ENCODE data around the gene RBM19. TPM values are rescaled to one million over a fixed set of nuclear protein-coding genes. Genes with fewer than 3 reads are reported as not detected.
A peak's percentile ranks its signal among the peaks of the same experiment; 100 is the strongest.

Gene RBM19
- total RNA-seq, 1 experiment from 2014 or later = 61.7 TPM

DNA sequence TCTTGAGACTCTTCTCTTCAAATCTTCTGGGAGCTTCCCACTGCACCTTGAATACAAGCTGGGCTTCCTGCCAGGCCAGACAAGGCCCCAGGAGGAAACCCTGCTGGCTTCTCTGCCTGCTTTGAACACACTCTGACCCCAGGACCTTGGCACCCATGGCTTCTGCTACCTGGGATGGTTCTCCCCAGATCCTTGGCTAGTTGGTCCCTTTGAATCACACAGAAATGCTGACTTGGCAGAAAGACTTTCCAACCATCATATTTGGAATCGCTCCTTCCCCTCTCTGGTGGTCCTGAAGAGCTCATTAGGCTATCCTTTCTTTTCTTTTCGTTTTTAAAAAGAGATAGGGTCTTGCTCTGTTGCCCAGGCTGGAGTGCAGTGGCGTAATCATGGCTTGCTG, 132.7 kb downstream of the RBM19 start:
- intact Hi-C loops (cut with micrococcal nuclease) = no loop called here
- Histone ChIP-seq H3K9me3 (ENCODE audit: low read length) (no peaks in the 10 kb centered on the region), H3K36me3 (ENCODE audit: low read depth, low read length) (no peaks in the 10 kb centered on the region), H3K4me1 (ENCODE audit: insufficient read depth, low read length) (peaks cover 9% of the 10 kb centered on the region; the same call in 1 of the 2 replicates), H3K27me3 (ENCODE audit: low read length) (no peaks in the 10 kb centered on the region), H3K4me3 (ENCODE audit: low read length) (no peak overlapping the region), H3K4me2 (ENCODE audit: low read length) (no peak overlapping the region), H3F3A (ENCODE audit: low read length, unreplicated experiment) (no peaks in the 10 kb centered on the region), H3K27ac (ENCODE audit: low read length) (no peak overlapping the region), H3K9me2 (replicated peaks; ENCODE audit: low read length) (no peaks in the 10 kb centered on the region), H4K20me1 (ENCODE audit: low read length) (no peaks in the 10 kb centered on the region), H3K79me2 (ENCODE audit: low read length) (no peaks in the 10 kb centered on the region), H2AFZ (ENCODE audit: low read length) (no peak overlapping the region), H3K9ac (ENCODE audit: low read length) (no peak overlapping the region)
- TF ChIP-seq EZH2phosphoT487 (IDR thresholded peaks at IDR 0.05; ENCODE audit: borderline replicate concordance, low read length) (no peak), EZH2 (IDR thresholded peaks at IDR 0.05; ENCODE audit: low read length, unreplicated experiment) (no peak)
- TF ChIP-seq, protein P1, sequence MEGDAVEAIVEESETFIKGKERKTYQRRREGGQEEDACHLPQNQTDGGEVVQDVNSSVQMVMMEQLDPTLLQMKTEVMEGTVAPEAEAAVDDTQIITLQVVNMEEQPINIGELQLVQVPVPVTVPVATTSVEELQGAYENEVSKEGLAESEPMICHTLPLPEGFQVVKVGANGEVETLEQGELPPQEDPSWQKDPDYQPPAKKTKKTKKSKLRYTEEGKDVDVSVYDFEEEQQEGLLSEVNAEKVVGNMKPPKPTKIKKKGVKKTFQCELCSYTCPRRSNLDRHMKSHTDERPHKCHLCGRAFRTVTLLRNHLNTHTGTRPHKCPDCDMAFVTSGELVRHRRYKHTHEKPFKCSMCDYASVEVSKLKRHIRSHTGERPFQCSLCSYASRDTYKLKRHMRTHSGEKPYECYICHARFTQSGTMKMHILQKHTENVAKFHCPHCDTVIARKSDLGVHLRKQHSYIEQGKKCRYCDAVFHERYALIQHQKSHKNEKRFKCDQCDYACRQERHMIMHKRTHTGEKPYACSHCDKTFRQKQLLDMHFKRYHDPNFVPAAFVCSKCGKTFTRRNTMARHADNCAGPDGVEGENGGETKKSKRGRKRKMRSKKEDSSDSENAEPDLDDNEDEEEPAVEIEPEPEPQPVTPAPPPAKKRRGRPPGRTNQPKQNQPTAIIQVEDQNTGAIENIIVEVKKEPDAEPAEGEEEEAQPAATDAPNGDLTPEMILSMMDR (conservative IDR thresholded peaks at IDR 0.05; ENCODE audit: low read depth, low read length) = no peak
- ATAC-seq (no peak), DNase-seq (no peak)
- ChIA-PET POLR2A (ENCODE audit: unreplicated experiment) (interaction anchor here (0.7 kb wide), 1 partner anchor 1590 kb away, joined by 5 read pairs; no protein-coding TSS in a partner anchor), CTCF (no interaction called here)
- BruUV-seq (replicated peaks) = no TSS peak

GRCh38 chr12:113831476-113831875, 134.6 kb downstream of the RBM19 start:
- Histone ChIP-seq H3K4me3 (ENCODE audit: low read length) (no peak overlapping the region), H3K27me3 (ENCODE audit: low read length) (no peaks in the 10 kb centered on the region), H3F3A (ENCODE audit: low read length, unreplicated experiment) (no peaks in the 10 kb centered on the region), H4K20me1 (ENCODE audit: low read length) (no peaks in the 10 kb centered on the region), H3K9ac (ENCODE audit: low read length) (no peak overlapping the region), H3K4me2 (ENCODE audit: low read length) (no peak overlapping the region), H2AFZ (ENCODE audit: low read length) (no peak overlapping the region), H3K36me3 (ENCODE audit: low read depth, low read length) (no peaks in the 10 kb centered on the region), H3K79me2 (ENCODE audit: low read length) (no peaks in the 10 kb centered on the region), H3K9me3 (ENCODE audit: low read length) (no peaks in the 10 kb centered on the region), H3K9me2 (replicated peaks; ENCODE audit: low read length) (no peaks in the 10 kb centered on the region), H3K27ac (ENCODE audit: low read length) (no peak overlapping the region), H3K4me1 (ENCODE audit: insufficient read depth, low read length) (peaks cover 9% of the 10 kb centered on the region; the same call in 1 of the 2 replicates)
- DNase-seq = no peak
- TF ChIP-seq EZH2phosphoT487 (IDR thresholded peaks at IDR 0.05; ENCODE audit: borderline replicate concordance, low read length) (no peak), EZH2 (IDR thresholded peaks at IDR 0.05; ENCODE audit: low read length, unreplicated experiment) (no peak)
- TF ChIP-seq, protein P1 (conservative IDR thresholded peaks at IDR 0.05; ENCODE audit: low read depth, low read length) = no peak
- BruUV-seq (replicated peaks) = no TSS peak
- ATAC-seq = no peak
- intact Hi-C loops (cut with micrococcal nuclease) = no loop called here
- ChIA-PET POLR2A (ENCODE audit: unreplicated experiment) (no interaction called here), CTCF (no interaction called here)

- CTCF ChIA-PET = no interaction called here
Observed at GRCh38 chr12:113831016-113831415, 135.1 kb downstream of the RBM19 start.

More at GRCh38 chr12:113831016-113831415, 135.1 kb downstream of the RBM19 start:
- no peaks in the 10 kb centered on the region for H3K79me2 ChIP-seq (ENCODE audit: low read length)
- intact Hi-C loops (cut with micrococcal nuclease) = no loop called here
- no peaks in the 10 kb centered on the region for H3K36me3 ChIP-seq (ENCODE audit: low read depth, low read length)
- H3K4me3 ChIP-seq (ENCODE audit: low read length) = no peak overlapping the region
- no peaks in the 10 kb centered on the region for H4K20me1 ChIP-seq (ENCODE audit: low read length)
- H3K9me3 ChIP-seq (ENCODE audit: low read length) = no peaks in the 10 kb centered on the region
- no peaks in the 10 kb centered on the region for H3K27me3 ChIP-seq (ENCODE audit: low read length)
- BruUV-seq (replicated peaks) = no TSS peak
- no peak overlapping the region for H3K4me2 ChIP-seq (ENCODE audit: low read length)
- no peaks in the 10 kb centered on the region for H3K9me2 ChIP-seq (replicated peaks; ENCODE audit: low read length)
- no peak overlapping the region for H3K27ac ChIP-seq (ENCODE audit: low read length)
- POLR2A ChIA-PET (ENCODE audit: unreplicated experiment) = no interaction called here
- H3K9ac ChIP-seq (ENCODE audit: low read length) = no peak overlapping the region
- H3K4me1 ChIP-seq (ENCODE audit: insufficient read depth, low read length) = peaks cover 9% of the 10 kb centered on the region; the same call in 1 of the 2 replicates
- no peak overlapping the region for H2AFZ ChIP-seq (ENCODE audit: low read length)
- no peaks in the 10 kb centered on the region for H3F3A ChIP-seq (ENCODE audit: low read length, unreplicated experiment)
- no peak; the same call in 1 of the 2 replicates for ATAC-seq
- TF ChIP-seq EZH2 (IDR thresholded peaks at IDR 0.05; ENCODE audit: low read length, unreplicated experiment) (no peak), EZH2phosphoT487 (IDR thresholded peaks at IDR 0.05; ENCODE audit: borderline replicate concordance, low read length) (no peak)
- TF ChIP-seq, protein P1 (conservative IDR thresholded peaks at IDR 0.05; ENCODE audit: low read depth, low read length) = no peak
- DNase-seq = peak; percentile 35

Measured in PC-3 (cell line).